Adipocyte (in vitro differentiated cells): ENCODE results near the gene TLDC2.

Experiments used
- DNase-seq: peaks from one replicate; pipeline ENCODE4 v3.0.0-alpha.2; 2015; ENCODE audit warnings: low read depth
- H3K27me3 ChIP-seq: replicated peaks from 2 replicates; pipeline ENCODE4 v1.7.0; 2013; ENCODE audit warnings: mild to moderate bottlenecking, low read length, moderate library complexity; ENCODE audit not compliant: control insufficient read depth, insufficient read depth
- H3K36me3 ChIP-seq: 2 replicates; pipeline ENCODE4 v1.7.0; 2013; ENCODE audit warnings: low read length, mild to moderate bottlenecking, moderate library complexity; ENCODE audit not compliant: control insufficient read depth, insufficient read depth, severe bottlenecking
- H3K4me1 ChIP-seq: 2 replicates; pipeline ENCODE4 v1.7.0; 2013; ENCODE audit warnings: mild to moderate bottlenecking, low read length, moderate library complexity; ENCODE audit not compliant: control insufficient read depth, insufficient read depth
- H3K4me3 ChIP-seq: 2 replicates; pipeline ENCODE4 v1.7.0; 2013; ENCODE audit warnings: mild to moderate bottlenecking, low read length, moderate library complexity
- H3K9ac ChIP-seq: 2 replicates; pipeline ENCODE4 v1.7.0; 2013; ENCODE audit warnings: mild to moderate bottlenecking, low read length, moderate library complexity
- H3K9me3 ChIP-seq: 2 replicates; pipeline ENCODE4 v1.7.0; 2013; ENCODE audit warnings: mild to moderate bottlenecking, low read length, moderate library complexity; ENCODE audit not compliant: control insufficient read depth

Gene TLDC2

DNA sequence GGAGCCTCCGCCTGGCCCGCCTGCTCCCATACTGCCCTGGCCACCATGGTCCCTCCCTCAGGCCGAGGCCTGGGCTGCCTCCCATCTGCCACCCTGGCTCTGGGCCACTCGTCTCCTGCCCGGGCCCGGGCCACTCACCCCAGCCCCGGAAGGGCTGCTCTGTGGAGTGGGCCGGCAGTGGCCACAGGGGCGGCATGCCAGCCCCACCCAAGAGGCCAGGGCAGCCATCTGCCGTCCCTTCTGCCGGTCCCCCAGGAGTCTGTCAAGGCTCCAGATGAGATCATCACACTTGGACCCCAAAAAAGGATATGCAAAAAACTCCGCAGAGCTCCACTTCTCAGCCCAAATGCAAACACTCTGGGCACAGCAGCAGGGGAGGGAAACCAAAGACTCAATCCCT is 23.8 kb upstream of the TLDC2 start:
- H3K36me3 ChIP-seq, result no peaks in the 10 kb centered on the region
- H3K9me3 ChIP-seq, result no peaks in the 10 kb centered on the region
- H3K9ac ChIP-seq, result peak overlapping the region; percentile 57
- H3K4me3 ChIP-seq, result no peak overlapping the region
- H3K27me3 ChIP-seq, result no peaks in the 10 kb centered on the region
- DNase-seq, result no peak
- H3K4me1 ChIP-seq, result peaks cover 58% of the 10 kb centered on the region

DNA sequence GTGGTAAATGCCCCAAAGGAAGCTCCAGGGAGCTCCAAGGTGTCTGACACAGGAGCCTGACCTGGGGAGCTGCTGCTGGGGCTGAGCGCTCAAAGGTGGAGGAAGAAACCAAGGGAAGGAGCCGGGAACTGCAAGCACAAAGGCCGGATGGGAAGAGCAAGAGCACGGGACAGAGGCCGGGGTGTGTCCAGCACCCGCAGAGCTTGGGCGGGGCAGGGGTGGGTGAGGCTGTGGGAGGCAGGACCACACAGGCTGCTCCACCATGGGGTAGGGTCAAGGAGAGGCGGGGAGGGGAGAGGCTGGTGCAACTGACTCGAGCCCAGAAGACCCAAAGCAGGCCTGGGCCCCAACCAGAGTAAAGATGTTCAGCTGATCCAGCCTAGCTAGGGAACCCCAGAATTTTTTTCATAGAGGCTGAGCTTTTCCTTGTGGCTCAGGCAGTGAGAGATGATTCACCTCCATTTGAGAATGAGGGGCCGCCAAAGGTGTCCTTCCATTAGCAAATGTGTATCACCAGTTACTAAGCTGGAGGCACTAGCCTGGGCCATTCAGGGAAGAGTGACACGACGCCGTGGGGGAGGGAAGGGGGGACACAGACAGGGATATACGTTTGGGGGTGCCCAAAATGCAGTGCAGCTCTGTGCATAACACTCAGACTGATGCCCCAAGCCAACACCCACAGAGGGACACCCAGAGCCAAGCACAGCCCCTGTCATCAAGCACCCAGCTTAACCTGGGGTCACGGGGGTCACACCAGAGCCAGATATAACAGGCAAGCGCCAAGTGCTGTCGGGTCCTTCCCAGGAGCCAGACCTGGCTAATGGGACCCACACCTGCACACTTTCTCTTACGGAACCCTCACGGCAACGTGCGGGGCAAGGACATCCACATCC is 21.3 kb upstream of the TLDC2 start:
- peaks cover 41% of the 10 kb centered on the region for H3K4me1 ChIP-seq
- no peak overlapping the region for H3K4me3 ChIP-seq
- H3K27me3 ChIP-seq, result no peaks in the 10 kb centered on the region
- H3K9ac ChIP-seq, result peak overlapping the region; percentile 51
- no peaks in the 10 kb centered on the region for H3K36me3 ChIP-seq
- DNase-seq, result no peak
- no peaks in the 10 kb centered on the region for H3K9me3 ChIP-seq

DNA sequence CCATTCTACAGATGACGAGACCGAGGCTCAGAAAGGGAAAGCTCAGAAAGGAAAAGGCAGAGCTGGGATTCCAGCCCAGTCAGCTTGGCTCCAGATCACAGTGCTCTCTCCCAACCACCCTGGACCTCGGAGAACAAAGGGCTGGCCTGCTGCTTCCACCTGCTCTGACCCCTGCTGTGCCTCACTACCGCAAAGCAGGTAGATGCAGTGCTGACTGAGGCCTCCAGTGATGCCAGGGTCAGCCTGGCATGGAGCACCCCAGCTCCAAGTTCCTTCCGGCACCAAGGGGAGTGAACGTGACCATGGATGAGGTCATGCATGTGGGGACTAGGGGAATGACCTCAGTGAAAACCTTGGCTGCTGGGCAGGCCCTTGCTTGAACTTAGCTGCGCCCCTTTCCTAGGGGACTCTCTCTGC is 20.7 kb upstream of the TLDC2 start:
- no peak overlapping the region for H3K4me3 ChIP-seq
- no peak for DNase-seq
- H3K27me3 ChIP-seq, result no peaks in the 10 kb centered on the region
- H3K9ac ChIP-seq, result no peak overlapping the region
- H3K4me1 ChIP-seq, result peaks cover 46% of the 10 kb centered on the region
- no peaks in the 10 kb centered on the region for H3K9me3 ChIP-seq
- H3K36me3 ChIP-seq, result no peaks in the 10 kb centered on the region

DNA sequence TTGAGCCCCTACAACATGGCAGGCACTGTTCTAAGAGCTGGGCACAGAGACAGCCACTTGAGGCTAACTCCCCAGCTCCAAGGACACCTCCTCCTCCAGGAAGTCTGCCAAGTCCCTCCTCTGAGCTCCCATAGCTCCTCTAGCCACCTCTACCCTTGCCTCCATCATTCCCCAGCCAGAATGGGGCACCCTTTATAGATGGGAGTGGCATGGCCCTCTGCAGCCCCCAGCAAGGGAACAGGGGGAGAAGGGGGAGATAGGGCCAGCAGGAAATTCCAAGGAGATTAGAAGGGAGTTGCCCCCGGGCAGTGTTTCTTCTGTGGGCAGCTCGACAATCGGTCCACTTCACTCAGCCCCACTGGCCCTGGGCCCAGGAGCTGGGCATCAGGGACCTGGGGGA is 19.7 kb upstream of the TLDC2 start:
- H3K4me1 ChIP-seq, result peaks cover 55% of the 10 kb centered on the region
- H3K9me3 ChIP-seq, result no peaks in the 10 kb centered on the region
- no peak overlapping the region for H3K4me3 ChIP-seq
- H3K9ac ChIP-seq, result no peak overlapping the region
- no peaks in the 10 kb centered on the region for H3K36me3 ChIP-seq
- DNase-seq, result peak; percentile 70
- no peaks in the 10 kb centered on the region for H3K27me3 ChIP-seq

DNA sequence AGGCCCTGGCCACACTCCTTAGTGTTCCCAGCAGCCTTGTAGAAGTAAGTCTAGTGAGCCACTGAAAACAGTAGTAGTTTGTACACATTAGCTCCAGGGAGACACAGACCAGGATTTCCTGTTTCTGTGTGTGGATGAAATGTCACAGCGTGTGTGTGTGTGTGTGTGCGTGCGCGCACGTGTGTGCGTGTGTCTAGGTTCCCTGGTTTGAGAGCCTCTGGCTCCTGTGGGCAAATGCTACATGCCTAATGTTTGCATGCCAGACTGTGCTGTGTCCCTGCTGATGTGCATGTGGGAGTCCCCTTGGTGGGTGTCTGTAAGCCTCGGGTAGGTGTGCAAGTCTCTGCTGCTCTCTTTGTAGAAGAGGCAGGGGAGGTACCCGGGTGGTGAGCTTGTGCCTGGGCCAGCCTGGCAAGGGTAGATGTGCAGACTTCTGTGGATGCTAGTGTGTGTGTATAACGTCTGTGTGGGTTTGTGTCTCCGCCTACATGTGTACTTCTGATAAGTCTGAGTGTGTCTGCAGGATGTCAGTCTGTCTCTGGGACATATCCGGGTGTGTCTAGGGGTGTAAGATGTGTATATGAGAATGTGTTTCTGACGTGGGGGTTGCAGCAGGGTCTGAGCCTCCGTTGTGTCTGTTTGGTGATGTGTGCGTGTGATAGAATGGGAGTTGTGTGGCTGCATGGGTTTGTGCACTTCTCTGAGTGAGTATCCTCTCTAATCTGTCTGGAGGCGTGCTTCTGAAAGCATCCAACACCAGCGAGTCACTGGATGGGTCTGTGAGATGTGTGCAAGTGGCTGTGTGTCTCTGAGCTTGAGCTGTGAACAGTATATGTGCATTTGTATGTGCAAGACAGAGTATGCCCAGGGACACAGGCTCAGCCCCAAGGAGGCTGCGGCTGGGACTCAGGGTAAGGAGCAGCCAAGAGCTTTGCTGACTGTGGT is 19.0 kb upstream of the TLDC2 start:
- Histone ChIP-seq H3K4me3 (no peak overlapping the region), H3K9me3 (no peaks in the 10 kb centered on the region), H3K27me3 (no peaks in the 10 kb centered on the region), H3K9ac (peak overlapping the region; percentile 5), H3K36me3 (no peaks in the 10 kb centered on the region), H3K4me1 (peaks cover 60% of the 10 kb centered on the region)
- DNase-seq, result peak; percentile 36

- H3K4me1 ChIP-seq, result peaks cover 50% of the 10 kb centered on the region
- no peak for DNase-seq
- no peak overlapping the region for H3K9ac ChIP-seq
- no peaks in the 10 kb centered on the region for H3K27me3 ChIP-seq
- no peaks in the 10 kb centered on the region for H3K9me3 ChIP-seq
- H3K4me3 ChIP-seq, result no peak overlapping the region
- H3K36me3 ChIP-seq, result no peaks in the 10 kb centered on the region
These were observed 16.7 kb upstream of the TLDC2 start for GRCh38 chr20:36859282-36859555.

GRCh38 chr20:36859700-36860330 is 16.1 kb upstream of the TLDC2 start:
- no peaks in the 10 kb centered on the region for H3K9me3 ChIP-seq
- no peaks in the 10 kb centered on the region for H3K27me3 ChIP-seq
- H3K9ac ChIP-seq, result no peak overlapping the region
- DNase-seq, result peak; percentile 24
- H3K4me3 ChIP-seq, result no peak overlapping the region
- no peaks in the 10 kb centered on the region for H3K36me3 ChIP-seq
- H3K4me1 ChIP-seq, result peaks cover 46% of the 10 kb centered on the region

DNA sequence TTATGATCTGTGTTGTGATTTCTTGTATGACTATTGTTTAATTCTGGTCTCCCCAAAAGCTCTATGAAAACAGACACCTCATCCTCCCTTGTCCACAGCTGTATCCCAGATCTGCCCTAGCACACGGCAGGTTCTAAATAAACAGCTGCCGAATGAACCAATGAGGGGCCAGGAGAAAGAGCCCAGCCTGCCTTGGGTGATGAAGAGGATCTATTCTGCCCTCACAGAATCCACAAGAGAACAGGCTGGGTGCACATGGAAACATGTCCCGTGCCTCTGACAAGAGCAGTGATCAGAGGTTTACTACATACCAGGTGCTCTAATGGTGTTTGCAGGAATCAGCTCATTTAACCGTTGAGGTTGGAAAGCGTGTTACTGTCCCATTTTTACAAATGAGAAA is 15.6 kb upstream of the TLDC2 start:
- Histone ChIP-seq H3K4me3 (peak overlapping the region; percentile 5), H3K4me1 (peaks cover 41% of the 10 kb centered on the region), H3K9me3 (no peaks in the 10 kb centered on the region), H3K9ac (no peak overlapping the region), H3K27me3 (no peaks in the 10 kb centered on the region), H3K36me3 (no peaks in the 10 kb centered on the region)
- peak; percentile 20 for DNase-seq

DNA sequence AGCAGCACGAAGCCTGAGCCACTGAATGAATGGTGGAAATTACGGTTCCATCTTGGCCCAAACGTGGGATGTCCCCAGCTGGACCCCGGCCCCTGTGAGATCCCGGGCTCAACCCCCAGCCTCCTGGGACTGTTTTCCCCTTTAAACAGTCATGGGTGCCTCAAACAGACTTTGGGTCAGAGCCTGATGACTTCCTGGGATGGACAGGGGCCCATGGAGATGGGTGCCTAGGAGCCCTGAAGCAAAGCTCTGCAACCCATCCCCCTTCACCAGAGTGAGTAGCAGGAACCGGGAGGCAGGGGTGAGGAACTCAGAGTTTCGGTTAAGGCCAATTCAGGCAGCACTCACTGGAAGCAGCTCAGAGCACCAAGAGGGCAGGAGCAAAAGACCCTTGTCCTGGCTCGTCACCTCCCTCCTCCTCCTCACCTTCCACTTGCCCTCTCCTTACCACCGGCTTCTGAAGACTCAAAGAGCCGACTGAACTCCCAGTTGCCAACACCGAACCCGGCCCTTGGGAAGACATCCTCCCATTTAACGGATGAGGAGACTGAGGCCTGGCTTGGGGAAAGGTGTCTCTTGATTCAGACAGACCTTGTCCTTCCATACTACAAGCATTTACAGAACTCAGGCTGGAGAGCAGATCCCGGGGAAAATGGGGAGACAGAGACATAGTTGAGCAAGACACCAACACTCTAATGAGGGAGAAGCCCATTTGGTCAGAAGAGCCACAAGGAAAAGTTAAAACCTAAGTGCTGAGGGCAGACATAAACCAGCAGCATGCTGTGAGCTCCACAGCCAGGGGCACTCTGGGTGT is 14.9 kb upstream of the TLDC2 start:
- no peaks in the 10 kb centered on the region for H3K36me3 ChIP-seq
- peak; percentile 36 for DNase-seq
- H3K4me3 ChIP-seq, result peak overlapping the region; percentile 80
- peak overlapping the region; percentile 86 for H3K9ac ChIP-seq
- H3K4me1 ChIP-seq, result peaks cover 34% of the 10 kb centered on the region
- no peaks in the 10 kb centered on the region for H3K27me3 ChIP-seq
- H3K9me3 ChIP-seq, result no peaks in the 10 kb centered on the region

DNA sequence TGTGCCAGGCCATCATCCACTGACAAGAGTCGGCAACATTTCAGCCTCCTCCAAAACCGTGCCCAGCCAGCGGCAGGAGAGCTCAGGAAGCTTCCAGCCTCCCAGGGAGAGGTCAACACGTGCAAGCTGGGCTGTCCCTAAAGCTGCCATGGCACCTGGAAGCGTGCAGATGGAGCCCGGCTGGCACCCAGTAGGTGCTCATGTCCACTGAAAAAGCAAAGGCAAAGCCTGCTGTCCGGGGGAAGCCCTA is 14.4 kb upstream of the TLDC2 start:
- Histone ChIP-seq H3K9me3 (no peaks in the 10 kb centered on the region), H3K36me3 (no peaks in the 10 kb centered on the region), H3K4me1 (peaks cover 29% of the 10 kb centered on the region), H3K27me3 (no peaks in the 10 kb centered on the region), H3K4me3 (peak overlapping the region; percentile 80), H3K9ac (peak overlapping the region; percentile 86)
- DNase-seq, result no peak
